PC-3 (cell line): ENCODE results near the gene C12orf57. TPM values are rescaled to one million over a fixed set of nuclear protein-coding genes. Genes with fewer than 3 reads are reported as not detected.

Experiments
- ATAC-seq: fragments of 200-7000 bp; cut with Tn5 transposase; 2 replicates; pipeline ENCODE4 v1.9.1; 2020; ENCODE audit warnings: mild to moderate bottlenecking, moderate library complexity
- BruUV-seq: library from RNA; stranded (reverse); fragments of 400-500 nt; replicated peaks from 2 replicates; lab custom pipeline; 2021; lab: Mats Ljungman, UMichigan
- CTCF ChIA-PET: fragments of 300-600 bp; sonication (Branson Sonifier 250); formaldehyde crosslinking; loops from one replicate; lab custom pipeline; 2022; ENCODE audit warnings: antibody characterized with exemption; lab: Charles Lee
- POLR2A ChIA-PET: fragments of 300-600 bp; sonication (Branson Sonifier 250); formaldehyde crosslinking; loops from one replicate; lab custom pipeline; 2022; ENCODE audit warnings: antibody characterized with exemption; ENCODE audit not compliant: unreplicated experiment; lab: Charles Lee
- DNase-seq: peaks from one replicate; pipeline ENCODE4 v3.0.0-alpha.2; 2015
- H2AFZ ChIP-seq: fragments of 300-600 bp; sonication (generic); 2 replicates; pipeline ENCODE4 v1.6.0; 2016; ENCODE audit warnings: antibody characterized with exemption, low read length
- H3F3A ChIP-seq: fragments of 300-600 bp; sonication (generic); one replicate; pipeline ENCODE4 v1.6.0; 2017; ENCODE audit warnings: antibody characterized with exemption, low read length, control low read depth, mild to moderate bottlenecking; ENCODE audit not compliant: unreplicated experiment
- H3K27ac ChIP-seq: fragments of 300-600 bp; sonication (generic); 2 replicates; pipeline ENCODE4 v1.5.1; 2016; ENCODE audit warnings: mild to moderate bottlenecking, low read length
- H3K27me3 ChIP-seq: fragments of 300-600 bp; sonication (generic); 2 replicates; pipeline ENCODE4 v1.6.1; 2016; ENCODE audit warnings: low read length, mixed read lengths
- H3K36me3 ChIP-seq: fragments of 300-600 bp; sonication (generic); 2 replicates; pipeline ENCODE4 v1.6.1; 2016; ENCODE audit warnings: low read depth, mixed run types, low read length, mixed read lengths
- H3K4me1 ChIP-seq: fragments of 300-600 bp; sonication (generic); 2 replicates; pipeline ENCODE4 v1.5.1; 2016; ENCODE audit warnings: low read length; ENCODE audit not compliant: insufficient read depth
- H3K4me2 ChIP-seq: fragments of 300-600 bp; sonication (generic); 2 replicates; pipeline ENCODE4 v1.6.0; 2016; ENCODE audit warnings: low read length
- H3K4me3 ChIP-seq: fragments of 300-600 bp; sonication (generic); 2 replicates; pipeline ENCODE4 v1.5.1; 2016; ENCODE audit warnings: mild to moderate bottlenecking, low read length, mixed read lengths
- H3K79me2 ChIP-seq: fragments of 300-600 bp; sonication (generic); 2 replicates; pipeline ENCODE4 v1.6.1; 2017; ENCODE audit warnings: low read length, mixed read lengths
- H3K9ac ChIP-seq: fragments of 300-600 bp; sonication (generic); 2 replicates; pipeline ENCODE4 v1.6.0; 2016; ENCODE audit warnings: mild to moderate bottlenecking, low read length
- H3K9me2 ChIP-seq: fragments of 300-600 bp; sonication (generic); replicated peaks from 2 replicates; pipeline ENCODE4 v1.6.1; 2016; ENCODE audit warnings: mixed run types, low read length, mixed read lengths
- H3K9me3 ChIP-seq: fragments of 300-600 bp; sonication (generic); 2 replicates; pipeline ENCODE4 v1.6.1; 2016; ENCODE audit warnings: low read length, mixed read lengths
- H4K20me1 ChIP-seq: fragments of 300-600 bp; sonication (generic); 2 replicates; pipeline ENCODE4 v1.6.1; 2016; ENCODE audit warnings: low read length, mixed read lengths
- EZH2 ChIP-seq: fragments of 300-600 bp; sonication (generic); IDR thresholded peaks from one replicate; pipeline ENCODE4 v1.6.1; 2017; ENCODE audit warnings: antibody characterized with exemption, mild to moderate bottlenecking, low read length; ENCODE audit not compliant: unreplicated experiment
- EZH2phosphoT487 ChIP-seq: fragments of 300-600 bp; sonication (generic); IDR thresholded peaks from 2 replicates; pipeline ENCODE4 v1.6.1; 2018; ENCODE audit warnings: mild to moderate bottlenecking, antibody characterized with exemption, low read length, borderline replicate concordance
- intact Hi-C: fragments of 100-400 bp; cut with micrococcal nuclease; formaldehyde crosslinking; loops from 2 replicates; pipeline ENCODE4 v1.9.0; 2023
- total RNA-seq: library from RNA; depleted of rRNA; stranded (reverse); fragments of >200 nt; gene quantifications from 2 replicates; pipeline ENCODE4 v1.2.3, GENCODE V29; 2014
- TF ChIP-seq, protein P1 (sequence below): fragments of 300-600 bp; sonication (generic); conservative IDR thresholded peaks from 2 replicates; pipeline ENCODE4 v1.5.1; 2017; ENCODE audit warnings: antibody characterized with exemption, low read depth, mild to moderate bottlenecking, low read length

C12orf57 gene
- total RNA-seq, 1 experiment from 2014 or later = 125 TPM

DNA sequence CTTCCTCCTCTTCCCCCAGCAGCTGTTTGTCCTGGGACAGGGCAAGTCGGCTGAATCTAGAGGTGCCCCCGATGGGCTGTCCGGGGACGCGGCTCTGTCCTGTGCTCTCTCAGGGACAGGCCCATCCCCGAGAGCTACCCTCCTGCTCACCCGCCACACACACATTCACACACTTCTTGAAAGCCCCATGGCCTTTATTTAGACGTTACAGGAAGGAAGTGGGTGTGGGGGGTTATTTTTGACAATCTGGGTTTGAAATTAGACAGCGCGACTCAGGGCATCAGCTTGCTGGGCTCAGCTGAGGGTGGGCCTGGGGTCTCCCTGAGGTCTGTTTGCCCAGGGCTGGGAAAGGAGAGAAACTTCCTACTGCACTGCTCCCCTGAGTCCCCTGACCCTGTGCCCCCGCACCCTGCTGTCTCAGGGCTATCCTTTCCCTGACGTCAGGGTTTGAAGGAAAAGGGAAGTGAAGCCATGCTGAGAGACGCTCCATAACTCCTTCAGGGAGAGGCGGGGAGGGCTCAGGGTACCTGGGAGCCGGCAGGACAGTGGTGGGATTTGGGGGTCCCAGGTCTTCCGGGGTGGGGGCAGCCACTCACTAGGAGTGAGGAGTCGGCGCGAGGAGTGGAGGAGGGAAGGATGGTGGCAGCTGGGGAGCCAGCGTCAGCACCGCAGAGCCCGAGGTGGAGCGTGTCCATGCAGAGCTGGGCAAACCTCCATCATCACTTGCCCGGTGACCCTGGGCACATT is 15.4 kb downstream of the C12orf57 start:
- Histone ChIP-seq H3K4me3 (no peak overlapping the region), H3K36me3 (no peaks in the 10 kb centered on the region), H3K27me3 (no peaks in the 10 kb centered on the region), H3K4me2 (no peak overlapping the region), H3K4me1 (peaks cover 14% of the 10 kb centered on the region), H2AFZ (no peak overlapping the region), H3F3A (no peaks in the 10 kb centered on the region), H3K9me3 (no peaks in the 10 kb centered on the region), H3K9ac (no peak overlapping the region), H3K9me2 (no peaks in the 10 kb centered on the region), H3K79me2 (no peaks in the 10 kb centered on the region), H4K20me1 (no peaks in the 10 kb centered on the region), H3K27ac (no peak overlapping the region)
- ChIA-PET CTCF (no interaction called here), POLR2A (no interaction called here)
- DNase-seq (no peak), ATAC-seq (no peak)
- TF ChIP-seq, protein P1, sequence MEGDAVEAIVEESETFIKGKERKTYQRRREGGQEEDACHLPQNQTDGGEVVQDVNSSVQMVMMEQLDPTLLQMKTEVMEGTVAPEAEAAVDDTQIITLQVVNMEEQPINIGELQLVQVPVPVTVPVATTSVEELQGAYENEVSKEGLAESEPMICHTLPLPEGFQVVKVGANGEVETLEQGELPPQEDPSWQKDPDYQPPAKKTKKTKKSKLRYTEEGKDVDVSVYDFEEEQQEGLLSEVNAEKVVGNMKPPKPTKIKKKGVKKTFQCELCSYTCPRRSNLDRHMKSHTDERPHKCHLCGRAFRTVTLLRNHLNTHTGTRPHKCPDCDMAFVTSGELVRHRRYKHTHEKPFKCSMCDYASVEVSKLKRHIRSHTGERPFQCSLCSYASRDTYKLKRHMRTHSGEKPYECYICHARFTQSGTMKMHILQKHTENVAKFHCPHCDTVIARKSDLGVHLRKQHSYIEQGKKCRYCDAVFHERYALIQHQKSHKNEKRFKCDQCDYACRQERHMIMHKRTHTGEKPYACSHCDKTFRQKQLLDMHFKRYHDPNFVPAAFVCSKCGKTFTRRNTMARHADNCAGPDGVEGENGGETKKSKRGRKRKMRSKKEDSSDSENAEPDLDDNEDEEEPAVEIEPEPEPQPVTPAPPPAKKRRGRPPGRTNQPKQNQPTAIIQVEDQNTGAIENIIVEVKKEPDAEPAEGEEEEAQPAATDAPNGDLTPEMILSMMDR = no peak
- TF ChIP-seq EZH2 (no peak), EZH2phosphoT487 (no peak)
- intact Hi-C loops = no loop called here
- no TSS peak for BruUV-seq

DNA sequence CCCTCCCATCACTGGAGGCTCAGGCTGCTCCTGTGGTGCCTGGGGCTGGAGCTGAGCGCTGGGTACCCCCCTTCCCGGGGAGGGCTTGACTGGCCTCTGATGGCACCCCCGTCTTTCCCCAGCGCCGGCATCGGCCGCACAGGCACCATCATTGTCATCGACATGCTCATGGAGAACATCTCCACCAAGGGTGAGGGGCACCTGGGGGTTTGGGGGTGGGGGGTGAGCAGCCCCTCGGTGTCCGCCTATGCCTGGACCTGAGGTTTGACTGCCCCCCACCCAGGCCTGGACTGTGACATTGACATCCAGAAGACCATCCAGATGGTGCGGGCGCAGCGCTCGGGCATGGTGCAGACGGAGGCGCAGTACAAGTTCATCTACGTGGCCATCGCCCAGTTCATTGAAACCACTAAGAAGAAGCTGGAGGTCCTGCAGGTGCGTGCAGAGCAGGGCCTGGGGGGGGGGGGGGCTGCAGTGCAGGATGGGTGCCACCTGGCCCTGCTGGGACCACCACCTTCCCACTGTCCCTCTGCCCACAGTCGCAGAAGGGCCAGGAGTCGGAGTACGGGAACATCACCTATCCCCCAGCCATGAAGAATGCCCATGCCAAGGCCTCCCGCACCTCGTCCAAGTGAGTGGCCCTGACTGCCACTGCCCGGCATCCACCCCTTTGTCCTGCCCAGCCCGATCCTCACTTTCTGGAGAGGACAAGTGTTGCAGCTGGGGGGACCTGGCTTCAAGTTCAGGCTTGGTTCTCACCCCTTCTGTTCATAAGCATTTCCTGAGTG is 16.2 kb downstream of the C12orf57 start:
- Histone ChIP-seq H3K36me3 (peaks cover 3% of the 10 kb centered on the region; the same call in 1 of the 2 replicates), H3K27me3 (no peaks in the 10 kb centered on the region), H2AFZ (no peak overlapping the region), H3K9me3 (no peaks in the 10 kb centered on the region), H3K4me1 (peaks cover 14% of the 10 kb centered on the region), H3K9ac (no peak overlapping the region), H3K4me3 (no peak overlapping the region), H4K20me1 (no peaks in the 10 kb centered on the region), H3K4me2 (no peak overlapping the region), H3F3A (no peaks in the 10 kb centered on the region), H3K27ac (no peak overlapping the region), H3K9me2 (no peaks in the 10 kb centered on the region), H3K79me2 (no peaks in the 10 kb centered on the region)
- TF ChIP-seq EZH2 = no peak
- TF ChIP-seq, protein P1 = no peak
- TF ChIP-seq EZH2phosphoT487 = no peak
- no TSS peak for BruUV-seq
- ChIA-PET CTCF (interaction anchor here (1.5 to 2.5 kb wide), 2 partner anchors 14 to 16 kb away, joined by 6 to 10 read pairs; partner anchors contain the start of genes C12orf57 and RNU7-1), POLR2A (no interaction called here)
- intact Hi-C loops = no loop called here
- ATAC-seq = no peak
- DNase-seq = no peak
